GM19372 (cell line): ENCODE results near the gene FAM193A.
"Not testable (repeated sequence)": the region's sequence is repeated elsewhere in the genome, so short reads cannot be mapped to it uniquely, and the experiment has no call there.

Experiments used
- ATAC-seq: cut with Tn5 transposase; IDR thresholded peaks from one replicate; pipeline ENCODE4 v1.9.1; 2021; ENCODE audit warnings: mild to moderate bottlenecking, low read depth, moderate library complexity; ENCODE audit not compliant: unreplicated experiment

FAM193A gene

DNA sequence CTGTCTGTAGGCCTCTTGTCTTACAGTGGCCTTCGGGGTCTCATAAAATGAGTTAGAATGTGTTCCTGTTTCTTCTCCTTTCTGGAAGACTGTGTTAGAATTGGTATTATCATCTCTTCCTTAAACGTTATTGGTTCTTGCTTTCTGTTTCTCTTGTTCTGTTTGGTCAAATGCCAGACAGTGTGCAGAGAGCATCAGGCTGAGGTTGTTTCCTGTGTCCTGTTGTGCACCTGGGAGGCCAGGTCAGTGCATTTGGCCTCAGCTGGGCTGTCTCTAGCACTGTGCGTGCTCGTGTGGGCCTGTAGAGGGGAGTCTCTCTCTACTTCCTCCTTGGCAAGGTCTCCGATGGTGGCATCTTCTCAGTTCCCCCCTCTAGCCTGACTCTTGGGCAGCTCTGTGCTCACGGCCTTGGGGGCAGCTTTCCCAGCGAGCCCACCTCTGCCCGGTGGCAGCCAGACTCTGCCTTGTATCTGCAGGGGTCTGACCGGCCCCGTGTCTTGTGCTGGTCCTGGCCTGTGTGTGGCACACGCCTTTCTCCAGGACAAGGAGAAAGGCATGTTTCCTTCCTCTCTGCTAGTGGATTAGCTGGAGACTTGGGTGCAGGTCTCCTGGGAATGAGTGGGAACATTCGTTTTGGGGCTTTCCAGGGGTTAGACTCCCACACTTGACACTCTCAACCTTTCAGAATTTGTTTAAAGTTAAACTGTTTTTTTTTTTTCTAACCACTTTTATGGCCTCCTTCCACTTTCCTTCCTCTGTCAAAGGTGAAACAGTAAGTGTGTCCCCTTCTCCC is 62.3 kb downstream of the FAM193A start:
- peak; percentile 89 for ATAC-seq

DNA sequence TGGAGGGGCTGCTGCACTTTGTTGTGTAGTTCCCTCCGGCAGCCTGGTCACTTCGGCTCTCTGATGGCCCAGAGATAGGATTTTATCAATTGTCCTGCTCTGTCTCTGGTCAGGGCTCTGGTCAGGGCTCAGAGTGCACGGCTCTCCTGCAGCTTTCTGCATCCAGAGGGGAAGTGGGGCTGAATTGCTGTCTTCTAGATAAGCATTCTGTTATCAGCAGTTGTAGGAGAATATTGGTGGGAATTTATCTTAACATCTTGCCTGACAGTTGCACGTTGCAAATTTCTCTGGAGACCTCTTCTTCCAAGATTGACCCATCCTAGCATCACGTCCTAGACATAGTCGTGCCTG is 62.8 kb downstream of the FAM193A start:
- no peak for ATAC-seq

GRCh38 chr4:2600878-2601277 is 64.4 kb downstream of the FAM193A start:
- ATAC-seq = no peak

- no peak for ATAC-seq
These were observed 68.2 kb downstream of the FAM193A start for GRCh38 chr4:2604614-2605013.

DNA sequence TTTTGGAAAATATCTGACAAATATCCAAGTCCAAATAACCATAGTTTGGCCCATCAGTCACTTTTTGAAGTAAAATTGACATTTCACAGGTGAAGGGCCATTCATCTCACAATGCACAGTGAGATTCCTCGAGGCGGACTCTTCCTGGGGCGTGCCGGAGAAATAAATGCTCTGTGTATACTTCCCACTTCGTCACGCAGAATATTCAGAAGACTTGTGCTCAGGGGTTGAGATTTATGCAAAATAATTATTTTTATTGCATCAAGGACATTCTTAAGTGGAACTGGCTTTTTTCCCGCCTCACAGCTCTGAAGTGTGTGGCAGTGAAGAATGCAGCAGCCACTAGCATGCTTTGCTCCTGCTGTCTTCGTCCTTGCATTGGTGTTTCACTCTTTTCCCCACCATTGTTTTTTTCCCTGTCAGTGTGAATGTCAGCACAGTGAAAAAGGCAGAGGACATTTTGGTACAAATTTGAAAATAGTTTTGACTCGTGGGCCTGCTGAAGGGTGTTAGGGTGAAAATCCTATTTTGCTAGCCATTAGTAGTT is 70.6 kb downstream of the FAM193A start:
- ATAC-seq = no peak

- no peak for ATAC-seq
These were observed 71.4 kb downstream of the FAM193A start for GRCh38 chr4:2607822-2608221.

GRCh38 chr4:2608291-2608690 is 71.8 kb downstream of the FAM193A start:
- no peak for ATAC-seq

- ATAC-seq = no peak
These were observed 79.4 kb downstream of the FAM193A start for GRCh38 chr4:2615821-2616220.

DNA sequence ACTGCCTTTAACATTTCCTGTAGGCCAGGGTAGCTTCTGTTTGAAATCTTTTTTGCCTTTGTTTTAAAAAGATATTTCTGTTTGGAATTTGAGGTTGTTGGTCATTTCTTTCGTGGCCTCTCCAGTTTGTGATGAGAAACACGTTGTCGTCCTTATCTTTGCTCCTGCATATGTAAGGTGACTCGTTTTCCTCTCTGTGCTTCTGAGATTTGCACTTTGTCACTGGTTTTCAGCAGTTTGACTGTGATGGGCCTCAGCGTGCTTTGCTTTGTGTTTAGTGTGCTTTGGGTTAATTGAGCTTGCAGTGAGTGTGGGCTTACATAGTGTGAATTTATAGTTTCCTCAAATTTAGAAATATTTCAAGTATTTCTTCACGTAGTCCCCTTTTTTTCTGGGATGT is 81.5 kb downstream of the FAM193A start:
- no peak for ATAC-seq

GRCh38 chr4:2618729-2619128 is 82.3 kb downstream of the FAM193A start:
- not testable (repeated sequence) for ATAC-seq

DNA sequence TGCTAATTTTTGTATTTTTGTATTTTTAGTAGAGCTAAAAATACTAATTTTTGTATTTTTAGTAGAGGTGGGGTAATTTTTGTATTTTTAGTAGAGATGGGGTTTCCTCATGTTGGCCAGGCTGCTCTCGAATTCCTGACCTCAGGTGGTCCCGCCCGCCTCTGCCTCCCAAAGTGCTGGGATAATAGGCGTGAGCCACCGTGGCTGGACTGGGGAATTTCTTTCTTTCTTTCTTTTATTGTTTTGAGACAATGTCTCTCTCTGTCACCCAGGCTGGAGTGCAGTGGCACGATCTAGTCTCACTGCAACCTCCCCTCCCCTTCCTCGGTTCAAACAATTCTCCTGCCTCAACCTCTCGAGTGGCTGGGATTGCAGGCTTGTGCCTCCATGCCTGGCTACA is 83.0 kb downstream of the FAM193A start:
- ATAC-seq = no peak

DNA sequence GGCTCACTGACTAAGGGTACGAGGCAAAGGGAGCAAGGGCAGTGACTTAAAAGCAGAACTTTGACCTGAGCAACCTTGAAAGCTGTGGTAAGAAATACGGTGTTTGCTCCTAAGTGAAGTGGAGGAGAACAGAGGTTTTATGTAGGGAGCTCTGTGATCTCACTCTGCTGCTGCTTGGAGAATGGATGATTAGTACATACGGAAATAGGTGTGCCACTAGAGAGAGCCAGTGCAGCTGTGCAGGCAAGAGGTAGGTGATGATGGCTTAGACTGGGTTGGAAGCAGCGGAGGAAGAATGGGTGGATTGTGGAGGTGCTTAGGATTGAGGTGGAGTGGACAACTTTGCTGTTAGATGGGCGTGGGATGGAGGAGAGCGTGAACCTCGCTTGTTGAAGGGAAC is 85.0 kb downstream of the FAM193A start:
- ATAC-seq = no peak

DNA sequence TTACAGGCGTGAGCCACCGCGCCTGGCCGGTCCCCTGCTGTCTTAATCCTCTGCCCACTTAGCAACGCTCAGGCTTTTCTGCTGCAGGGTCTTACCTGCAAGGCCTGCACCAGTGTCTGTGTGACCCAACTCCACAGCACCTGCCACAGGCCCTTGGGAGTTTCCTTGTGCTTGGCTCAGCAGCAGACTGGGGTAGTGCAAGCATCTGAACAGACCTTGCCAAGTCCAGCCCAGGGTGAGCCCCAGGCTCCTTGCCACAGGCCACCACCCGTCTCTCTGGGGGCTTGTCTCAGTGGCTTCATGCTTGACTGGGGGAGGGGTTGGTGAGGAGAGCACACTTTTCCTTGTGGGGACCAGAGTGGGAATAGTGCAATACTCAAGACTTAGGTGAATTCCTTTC is 87.0 kb downstream of the FAM193A start:
- no peak for ATAC-seq

DNA sequence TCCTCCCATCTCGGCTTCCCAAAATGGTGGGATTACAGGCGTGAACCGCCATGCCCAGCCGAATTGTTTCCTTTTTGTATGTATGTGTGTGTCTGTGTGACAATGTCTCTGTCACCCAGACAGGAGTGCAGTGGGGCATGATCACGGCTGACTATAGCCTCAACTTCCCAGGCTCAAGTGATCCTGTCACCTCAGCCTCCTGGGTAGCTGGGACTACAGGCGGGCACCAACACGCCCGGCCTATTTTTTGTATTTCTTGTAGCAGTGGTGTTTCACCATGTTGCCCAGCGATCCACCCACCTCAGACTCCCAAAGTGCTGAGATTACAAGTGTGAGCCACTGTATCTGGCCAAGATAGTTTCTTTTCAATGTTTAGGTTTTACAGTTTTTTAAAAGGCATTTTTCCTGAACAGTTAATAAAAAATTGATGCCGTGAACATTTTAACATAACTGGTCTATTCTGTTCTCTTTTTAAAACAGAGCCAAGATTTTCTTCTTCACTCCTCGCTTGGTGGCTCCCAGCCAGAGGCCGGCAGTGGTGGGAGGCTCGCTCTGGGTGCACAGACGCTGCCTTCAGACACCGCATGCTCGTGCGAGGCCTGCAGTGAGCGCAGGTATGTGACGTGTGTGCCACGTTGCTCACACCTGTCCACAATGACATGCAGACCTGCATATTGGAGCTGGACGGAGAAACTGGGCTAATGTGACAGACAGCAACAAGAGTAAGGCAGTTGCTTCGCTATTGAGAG is 88.5 kb downstream of the FAM193A start:
- no peak for ATAC-seq

- no peak for ATAC-seq
These were observed 89.8 kb downstream of the FAM193A start for GRCh38 chr4:2626231-2626630.

DNA sequence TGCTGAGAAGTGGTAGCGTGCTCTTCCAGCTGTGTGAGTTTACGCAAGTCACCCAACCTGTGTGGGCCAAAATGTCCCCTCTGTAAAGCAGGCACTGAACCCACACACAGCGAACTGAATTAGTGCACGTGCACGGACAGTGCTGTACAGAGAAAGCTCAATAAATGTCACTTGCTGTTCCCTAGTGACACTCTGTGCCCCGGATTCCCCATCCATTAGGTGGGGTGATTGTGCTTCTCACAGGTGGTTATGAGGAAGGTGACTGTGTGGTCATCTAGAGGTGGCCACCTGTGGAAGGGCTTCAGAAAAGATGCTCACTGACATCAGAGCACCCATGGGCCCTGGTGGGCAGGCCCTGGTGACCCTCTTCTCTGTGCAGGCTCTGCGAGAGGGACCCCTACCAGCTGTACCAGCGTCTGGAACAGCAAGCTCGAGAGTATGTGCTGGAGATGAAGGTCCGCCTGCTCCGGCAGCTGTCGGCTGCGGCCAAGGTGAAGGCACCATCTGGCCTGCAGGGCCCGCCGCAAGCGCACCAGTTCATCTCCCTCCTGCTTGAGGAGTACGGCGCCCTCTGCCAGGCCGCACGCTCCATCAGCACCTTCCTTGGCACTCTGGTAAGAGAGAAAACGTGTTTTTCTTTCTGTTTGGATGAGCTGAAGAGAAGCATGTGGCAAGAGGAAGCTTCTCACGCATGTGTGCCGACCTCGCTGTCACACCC is 94.3 kb downstream of the FAM193A start:
- ATAC-seq = no peak

GRCh38 chr4:2634014-2634413 is 97.6 kb downstream of the FAM193A start:
- ATAC-seq = no peak

DNA sequence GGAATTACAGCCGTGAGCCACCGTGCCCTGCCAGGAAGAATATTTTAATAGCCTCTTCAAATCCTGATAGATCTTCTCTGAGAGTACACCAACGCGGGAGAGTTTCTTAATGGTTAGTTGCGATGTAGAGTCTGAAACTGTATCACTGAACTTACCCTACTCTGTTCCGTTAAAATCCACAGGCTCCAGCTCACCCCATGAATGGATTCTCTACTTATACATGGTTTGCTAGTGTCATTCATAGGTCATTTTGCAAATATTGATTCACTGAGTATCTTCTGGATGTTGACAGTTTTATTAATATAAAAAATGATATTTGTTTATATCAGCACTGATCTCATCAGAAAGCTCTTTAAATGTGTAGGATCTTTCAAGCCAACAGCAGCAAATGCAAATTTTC is 99.9 kb downstream of the FAM193A start:
- ATAC-seq = no peak

DNA sequence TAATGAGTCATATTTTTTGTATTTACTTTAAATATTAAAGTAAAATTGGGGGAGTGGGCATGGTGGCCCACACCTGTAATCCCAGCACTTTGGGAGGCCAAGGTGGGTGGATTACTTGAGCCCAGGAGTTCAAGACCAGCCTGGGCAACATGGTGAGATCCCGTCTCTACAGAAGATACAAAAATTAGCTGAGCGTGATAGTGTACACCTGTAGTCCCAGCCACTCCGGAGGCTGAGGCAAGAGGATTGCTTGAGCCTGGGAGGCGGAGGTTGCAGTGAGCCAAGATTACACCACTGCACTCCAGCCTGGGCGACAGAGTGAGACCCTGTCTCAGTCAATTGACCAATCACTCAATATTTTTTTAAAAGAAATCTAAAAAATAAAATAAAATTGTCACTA is 100.5 kb downstream of the FAM193A start:
- not testable (repeated sequence) for ATAC-seq

DNA sequence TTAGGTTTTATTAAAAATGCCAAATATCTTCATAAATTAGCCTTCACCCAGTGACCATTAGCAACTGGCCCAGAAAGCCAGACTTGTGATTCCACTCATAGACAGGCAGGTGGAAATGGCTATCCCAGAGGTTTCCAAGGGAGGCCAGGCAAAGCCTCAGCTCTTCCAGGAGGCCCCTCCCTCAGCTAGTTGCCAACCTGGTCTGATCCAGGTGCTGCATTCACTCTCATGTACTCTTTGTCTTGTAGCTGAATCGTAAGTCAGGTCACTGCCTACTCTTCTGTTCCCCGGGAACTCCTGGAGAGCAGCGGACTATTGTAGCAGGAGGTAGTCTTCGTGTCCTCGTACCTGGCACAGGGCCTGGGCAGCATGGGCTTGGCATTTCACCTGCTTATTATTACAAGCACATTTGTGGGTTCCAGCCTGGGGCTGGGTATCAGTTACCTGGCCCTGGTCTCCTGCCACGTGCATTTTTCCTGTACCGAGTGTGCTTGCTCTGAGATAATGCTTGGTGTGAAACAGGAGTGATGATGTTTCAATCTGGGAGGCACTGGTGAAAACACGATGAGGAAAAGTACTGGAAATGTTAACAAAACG is 101.6 kb downstream of the FAM193A start:
- no peak for ATAC-seq

DNA sequence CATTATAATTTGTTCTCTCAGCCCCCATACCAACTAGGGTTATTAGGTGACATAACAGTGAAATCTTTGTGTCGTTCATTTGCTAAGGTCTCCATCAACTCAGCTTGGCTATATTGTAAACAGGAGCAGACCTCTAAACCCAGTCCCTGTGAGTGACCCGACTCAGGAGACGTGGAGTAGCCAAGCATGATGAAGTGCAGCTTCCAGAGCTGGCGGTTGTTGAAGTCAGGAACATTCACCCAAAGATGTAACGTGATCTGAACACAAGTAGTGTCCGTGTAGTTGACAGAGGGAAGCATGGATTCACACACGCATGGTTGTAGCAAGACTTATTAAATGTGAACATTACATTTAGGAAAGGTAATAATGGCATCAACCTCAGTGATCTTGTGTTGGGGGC is 102.3 kb downstream of the FAM193A start:
- no peak for ATAC-seq
